PFSK-1 (cell line): Measurements from ENCODE around the gene RGL1.

Source experiments
- SIN3A ChIP-seq: IDR thresholded peaks from 2 replicates; pipeline ENCODE4 v1.6.1; 2012; ENCODE audit warnings: mild to moderate bottlenecking, low read length, moderate library complexity, borderline replicate concordance; ENCODE audit not compliant: insufficient read depth
- TAF1 ChIP-seq: IDR thresholded peaks from 2 replicates; pipeline ENCODE4 v1.6.1; 2012; ENCODE audit warnings: low read length, control low read depth, borderline replicate concordance; ENCODE audit not compliant: insufficient read depth

DNA sequence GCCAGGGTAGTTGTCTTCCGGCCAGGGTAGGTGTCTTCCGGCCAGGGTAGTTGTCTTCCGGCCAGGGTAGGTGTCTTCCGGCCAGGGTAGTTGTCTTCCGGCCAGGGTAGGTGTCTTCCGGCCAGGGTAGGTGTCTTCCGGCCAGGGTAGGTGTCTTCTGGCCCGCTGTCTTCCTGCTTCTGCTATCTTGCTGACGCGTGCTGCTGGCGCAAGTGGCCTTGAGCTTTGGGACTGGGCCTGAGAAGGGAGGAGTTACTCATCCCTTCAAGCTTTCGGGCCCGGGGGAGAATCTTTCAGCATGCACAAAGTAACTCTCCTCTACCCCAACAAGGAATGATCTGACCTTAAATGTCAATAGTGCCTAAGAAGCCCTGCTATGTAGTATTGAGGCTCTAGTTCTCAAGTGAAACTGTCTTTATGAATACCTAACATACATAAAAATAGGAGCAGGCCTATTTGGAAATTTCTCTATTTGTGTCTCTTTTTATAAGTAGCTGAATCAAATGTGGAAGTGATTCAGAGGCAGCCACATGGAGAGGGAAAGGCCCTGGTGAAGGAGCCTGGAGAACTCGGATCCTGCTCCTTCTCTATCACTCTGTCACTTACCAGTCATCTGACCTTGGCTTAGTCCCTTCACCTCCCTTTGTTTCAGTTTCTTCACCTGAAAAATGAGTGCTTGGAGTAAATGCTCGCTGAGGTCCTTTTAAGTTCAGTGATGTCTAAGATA is 65.6 kb downstream of the RGL1 start:
- TF ChIP-seq TAF1, result no peak
- TF ChIP-seq SIN3A, result no peak
